OCI-LY7 (cell line): ENCODE results near the gene C16orf96. TPM values are rescaled to one million over a fixed set of nuclear protein-coding genes. Genes with fewer than 3 reads are reported as not detected.

ENCODE experiments used
- BruUV-seq: library from RNA; stranded (reverse); fragments of 400-500 nt; replicated peaks from 2 replicates; lab custom pipeline; 2021; lab: Mats Ljungman, UMichigan
- CTCF ChIA-PET: fragments of 300-600 bp; sonication (Branson Sonifier 250); formaldehyde crosslinking; loops from one replicate; lab custom pipeline; 2022; ENCODE audit warnings: antibody characterized with exemption; ENCODE audit not compliant: unreplicated experiment; lab: Charles Lee
- POLR2A ChIA-PET: fragments of 300-600 bp; sonication (Branson Sonifier 250); formaldehyde crosslinking; loops from one replicate; lab custom pipeline; 2022; ENCODE audit warnings: antibody characterized with exemption; lab: Charles Lee
- DNase-seq: peaks from one replicate; pipeline ENCODE4 v3.0.0-alpha.2; 2015; ENCODE audit warnings: low spot score
- H2AFZ ChIP-seq: fragments of 200-600 bp; sonication (generic), shearing (Covaris generic); 2 replicates; pipeline ENCODE4 v1.6.1; 2014; ENCODE audit warnings: mild to moderate bottlenecking, antibody characterized with exemption, low read length, moderate library complexity
- H3K27ac ChIP-seq: fragments of 200-600 bp; sonication (generic); 2 replicates; pipeline ENCODE4 v1.5.1; 2014; ENCODE audit warnings: mixed run types, low read depth, mild to moderate bottlenecking, moderate library complexity, low read length, inconsistent platforms; ENCODE audit not compliant: poor library complexity, severe bottlenecking
- H3K36me3 ChIP-seq: fragments of 200-600 bp; sonication (generic); 2 replicates; pipeline ENCODE4 v1.6.1; 2014; ENCODE audit warnings: mild to moderate bottlenecking, antibody characterized with exemption, low read length, moderate library complexity, mixed read lengths; ENCODE audit not compliant: insufficient read depth
- H3K4me1 ChIP-seq: fragments of 200-600 bp; sonication (generic); 2 replicates; pipeline ENCODE4 v1.5.1; 2014; ENCODE audit warnings: mild to moderate bottlenecking, low read length; ENCODE audit not compliant: insufficient read depth, poor library complexity, severe bottlenecking
- H3K4me2 ChIP-seq: fragments of 200-600 bp; sonication (generic); 2 replicates; pipeline ENCODE4 v1.6.1; 2014; ENCODE audit warnings: mild to moderate bottlenecking, low read length
- H3K4me3 ChIP-seq: fragments of 200-600 bp; sonication (generic); 2 replicates; pipeline ENCODE4 v1.5.1; 2014; ENCODE audit warnings: mild to moderate bottlenecking, low read depth, low read length; ENCODE audit not compliant: poor library complexity, severe bottlenecking
- H3K79me2 ChIP-seq: fragments of 200-600 bp; sonication (generic); 2 replicates; pipeline ENCODE4 v1.6.1; 2016; ENCODE audit warnings: low read depth, mild to moderate bottlenecking, low read length, moderate library complexity, mixed read lengths; ENCODE audit not compliant: insufficient read depth
- H3K9me2 ChIP-seq: fragments of 200-600 bp; sonication (generic); 2 replicates; pipeline ENCODE4 v1.6.1; 2016; ENCODE audit warnings: mild to moderate bottlenecking, low read length, mixed read lengths; ENCODE audit not compliant: insufficient read depth
- H3K9me3 ChIP-seq: fragments of 200-600 bp; sonication (generic); 2 replicates; pipeline ENCODE4 v1.6.1; 2014; ENCODE audit warnings: mild to moderate bottlenecking, mixed run types, low read length, mixed read lengths
- H4K20me1 ChIP-seq: fragments of 200-600 bp; sonication (generic); 2 replicates; pipeline ENCODE4 v1.6.1; 2014; ENCODE audit warnings: mild to moderate bottlenecking, antibody characterized with exemption, low read length, moderate library complexity, mixed read lengths; ENCODE audit not compliant: insufficient read depth
- EZH2phosphoT487 ChIP-seq: fragments of 200-600 bp; sonication (generic); IDR thresholded peaks from 2 replicates; pipeline ENCODE4 v1.6.1; 2018; ENCODE audit warnings: low read depth, borderline replicate concordance, mild to moderate bottlenecking, mixed run types, antibody characterized with exemption, low read length, moderate library complexity, mixed read lengths
- intact Hi-C: fragments of 100-400 bp; cut with micrococcal nuclease; formaldehyde crosslinking; loops from one replicate; pipeline ENCODE4 v1.10.0; 2022; ENCODE audit not compliant: unreplicated experiment
- total RNA-seq, 2 experiments: library from RNA; depleted of rRNA in 1 of 2; stranded (reverse); fragments of >200 nt in 1 of 2; shearing (Covaris generic) in 1 of 2; gene quantifications; 2 replicates each; pipeline ENCODE4 v1.2.3, GENCODE V29; 2014 to 2022
- TF ChIP-seq, protein P1 (sequence below): fragments of 200-600 bp; sonication (generic); conservative IDR thresholded peaks from 2 replicates; pipeline ENCODE4 v1.5.1; 2014; ENCODE audit warnings: mild to moderate bottlenecking, antibody characterized with exemption, low read length, moderate library complexity, mixed read lengths

The C16orf96 gene
- total RNA-seq, 2 experiments from 2014 or later = 0.13 to 0.27 TPM

DNA sequence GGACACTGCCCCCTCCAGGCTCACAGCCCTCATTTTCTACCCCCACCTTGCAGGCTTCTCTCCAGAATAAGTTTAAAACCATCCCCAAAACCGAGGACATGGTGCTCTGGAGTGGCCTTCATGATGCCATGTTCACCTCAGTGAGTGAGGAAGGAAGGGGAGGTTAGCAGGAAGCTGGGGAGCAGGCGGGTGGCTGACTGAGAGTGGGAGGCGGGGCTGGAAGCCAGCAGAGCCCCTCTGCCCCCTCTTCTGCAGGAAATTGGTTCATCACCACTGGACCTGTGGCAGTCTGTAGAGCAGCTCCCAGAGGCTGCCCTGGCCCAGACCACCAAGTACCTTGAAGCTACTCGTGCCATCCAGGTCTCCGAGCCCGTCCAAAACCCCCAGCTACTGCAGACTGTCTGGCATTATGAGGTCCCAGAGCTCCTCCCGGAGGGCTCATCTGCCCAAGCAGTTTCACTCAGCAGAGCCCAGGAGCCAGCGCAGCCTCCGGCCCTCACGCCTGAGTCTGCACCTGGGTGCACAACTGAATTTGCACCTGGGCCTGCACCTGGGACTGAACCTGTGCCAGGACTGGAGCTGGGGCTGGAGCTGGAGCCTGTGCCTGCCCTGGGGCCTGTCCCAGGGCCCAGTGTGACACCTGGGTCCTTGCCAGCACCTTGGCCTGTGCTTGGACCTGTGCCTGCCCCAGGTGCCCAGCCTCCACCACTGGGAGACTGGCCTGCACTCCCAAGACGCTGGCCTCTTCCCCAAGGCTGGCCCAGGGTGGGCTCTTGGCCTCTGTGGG lies 19.0 kb downstream of the C16orf96 start:
- ChIA-PET CTCF (no interaction called here), POLR2A (interaction anchor here (0.7 kb wide), 1 partner anchor 12 kb away, joined by 3 read pairs; no protein-coding TSS in a partner anchor)
- Histone ChIP-seq H3K36me3 (no peaks in the 10 kb centered on the region), H3K79me2 (no peaks in the 10 kb centered on the region), H2AFZ (no peak overlapping the region), H3K9me2 (no peaks in the 10 kb centered on the region), H3K27ac (no peak overlapping the region), H3K4me3 (no peak overlapping the region), H4K20me1 (no peaks in the 10 kb centered on the region), H3K4me1 (no peaks in the 10 kb centered on the region), H3K4me2 (no peak overlapping the region), H3K9me3 (no peaks in the 10 kb centered on the region)
- intact Hi-C loops = no loop called here
- no peak for DNase-seq
- no TSS peak for BruUV-seq
- TF ChIP-seq, protein P1, sequence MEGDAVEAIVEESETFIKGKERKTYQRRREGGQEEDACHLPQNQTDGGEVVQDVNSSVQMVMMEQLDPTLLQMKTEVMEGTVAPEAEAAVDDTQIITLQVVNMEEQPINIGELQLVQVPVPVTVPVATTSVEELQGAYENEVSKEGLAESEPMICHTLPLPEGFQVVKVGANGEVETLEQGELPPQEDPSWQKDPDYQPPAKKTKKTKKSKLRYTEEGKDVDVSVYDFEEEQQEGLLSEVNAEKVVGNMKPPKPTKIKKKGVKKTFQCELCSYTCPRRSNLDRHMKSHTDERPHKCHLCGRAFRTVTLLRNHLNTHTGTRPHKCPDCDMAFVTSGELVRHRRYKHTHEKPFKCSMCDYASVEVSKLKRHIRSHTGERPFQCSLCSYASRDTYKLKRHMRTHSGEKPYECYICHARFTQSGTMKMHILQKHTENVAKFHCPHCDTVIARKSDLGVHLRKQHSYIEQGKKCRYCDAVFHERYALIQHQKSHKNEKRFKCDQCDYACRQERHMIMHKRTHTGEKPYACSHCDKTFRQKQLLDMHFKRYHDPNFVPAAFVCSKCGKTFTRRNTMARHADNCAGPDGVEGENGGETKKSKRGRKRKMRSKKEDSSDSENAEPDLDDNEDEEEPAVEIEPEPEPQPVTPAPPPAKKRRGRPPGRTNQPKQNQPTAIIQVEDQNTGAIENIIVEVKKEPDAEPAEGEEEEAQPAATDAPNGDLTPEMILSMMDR = peak; percentile 45
- no peak for TF ChIP-seq EZH2phosphoT487

DNA sequence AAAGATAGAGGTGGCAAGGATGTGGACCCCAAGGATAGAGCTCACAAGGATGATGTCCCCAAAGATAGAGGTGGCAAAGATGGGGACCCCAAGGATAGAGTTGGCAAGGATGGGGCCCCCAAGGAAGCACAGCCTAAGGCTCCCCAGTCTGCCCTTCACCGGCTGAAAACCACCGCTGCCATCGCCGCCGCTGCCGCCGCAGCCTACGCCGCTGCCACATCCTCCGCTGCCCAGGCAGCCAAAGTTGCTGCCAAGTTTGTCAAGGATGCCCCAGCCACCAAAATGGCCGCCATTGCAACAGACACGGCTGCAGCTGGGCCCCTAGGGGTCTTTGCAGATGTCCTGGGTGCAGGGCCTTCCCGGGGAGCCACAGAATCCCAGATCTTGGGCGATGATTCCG lies 19.9 kb downstream of the C16orf96 start:
- Histone ChIP-seq H4K20me1 (no peaks in the 10 kb centered on the region), H3K4me1 (no peaks in the 10 kb centered on the region), H3K9me3 (no peaks in the 10 kb centered on the region), H3K79me2 (no peaks in the 10 kb centered on the region), H3K9me2 (no peaks in the 10 kb centered on the region), H2AFZ (no peak overlapping the region), H3K4me3 (no peak overlapping the region), H3K36me3 (no peaks in the 10 kb centered on the region), H3K27ac (no peak overlapping the region), H3K4me2 (no peak overlapping the region)
- no peak for DNase-seq
- TF ChIP-seq EZH2phosphoT487 = no peak
- TF ChIP-seq, protein P1 = no peak
- intact Hi-C loops = no loop called here
- POLR2A ChIA-PET = no interaction called here
- BruUV-seq = no TSS peak
- CTCF ChIA-PET = no interaction called here

DNA sequence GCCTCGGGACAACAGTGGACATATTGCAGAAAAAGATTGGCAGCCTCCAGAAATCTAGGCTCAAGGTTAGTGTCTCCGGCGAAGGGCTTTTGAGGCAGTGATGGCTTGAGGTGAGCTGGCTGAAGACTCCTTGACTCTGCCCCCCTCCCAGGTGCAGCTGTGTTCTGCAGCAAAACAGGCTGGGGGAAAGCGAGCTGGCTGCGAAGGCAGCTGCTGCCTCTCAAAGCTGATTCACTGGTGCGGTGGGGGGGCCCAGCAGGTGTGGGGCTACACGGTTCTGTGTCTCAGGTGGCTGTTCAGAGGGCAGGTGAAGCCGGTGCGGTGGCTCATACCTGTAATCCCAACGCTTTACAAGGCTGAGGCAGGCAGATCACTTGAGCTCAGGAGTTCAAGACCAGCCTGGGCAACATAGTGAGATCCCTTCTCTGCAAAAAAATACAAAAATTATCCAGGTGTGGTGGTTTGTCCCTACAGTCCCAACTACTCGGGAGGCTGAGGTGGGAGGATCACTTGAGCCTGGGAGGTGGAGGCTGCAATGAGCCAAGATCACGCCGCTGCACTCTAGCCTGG lies 22.9 kb downstream of the C16orf96 start:
- intact Hi-C loops = no loop called here
- H3K9me3 ChIP-seq = no peaks in the 10 kb centered on the region
- no peak for DNase-seq
- no peaks in the 10 kb centered on the region for H3K36me3 ChIP-seq
- H3K4me3 ChIP-seq = no peak overlapping the region
- no peaks in the 10 kb centered on the region for H3K9me2 ChIP-seq
- ChIA-PET POLR2A (interaction anchor here (0.6 to 1.1 kb wide), 2 partner anchors 9 to 16 kb away, joined by 3 read pairs; no protein-coding TSS in a partner anchor), CTCF (no interaction called here)
- H3K27ac ChIP-seq = no peak overlapping the region
- BruUV-seq = no TSS peak
- H3K4me2 ChIP-seq = no peak overlapping the region
- H2AFZ ChIP-seq = no peak overlapping the region
- H3K4me1 ChIP-seq = no peaks in the 10 kb centered on the region
- H4K20me1 ChIP-seq = no peaks in the 10 kb centered on the region
- no peaks in the 10 kb centered on the region for H3K79me2 ChIP-seq
- no peak for TF ChIP-seq EZH2phosphoT487
- TF ChIP-seq, protein P1 = no peak
